ENCODE results near the gene JAK3.

Gene JAK3

DNA sequence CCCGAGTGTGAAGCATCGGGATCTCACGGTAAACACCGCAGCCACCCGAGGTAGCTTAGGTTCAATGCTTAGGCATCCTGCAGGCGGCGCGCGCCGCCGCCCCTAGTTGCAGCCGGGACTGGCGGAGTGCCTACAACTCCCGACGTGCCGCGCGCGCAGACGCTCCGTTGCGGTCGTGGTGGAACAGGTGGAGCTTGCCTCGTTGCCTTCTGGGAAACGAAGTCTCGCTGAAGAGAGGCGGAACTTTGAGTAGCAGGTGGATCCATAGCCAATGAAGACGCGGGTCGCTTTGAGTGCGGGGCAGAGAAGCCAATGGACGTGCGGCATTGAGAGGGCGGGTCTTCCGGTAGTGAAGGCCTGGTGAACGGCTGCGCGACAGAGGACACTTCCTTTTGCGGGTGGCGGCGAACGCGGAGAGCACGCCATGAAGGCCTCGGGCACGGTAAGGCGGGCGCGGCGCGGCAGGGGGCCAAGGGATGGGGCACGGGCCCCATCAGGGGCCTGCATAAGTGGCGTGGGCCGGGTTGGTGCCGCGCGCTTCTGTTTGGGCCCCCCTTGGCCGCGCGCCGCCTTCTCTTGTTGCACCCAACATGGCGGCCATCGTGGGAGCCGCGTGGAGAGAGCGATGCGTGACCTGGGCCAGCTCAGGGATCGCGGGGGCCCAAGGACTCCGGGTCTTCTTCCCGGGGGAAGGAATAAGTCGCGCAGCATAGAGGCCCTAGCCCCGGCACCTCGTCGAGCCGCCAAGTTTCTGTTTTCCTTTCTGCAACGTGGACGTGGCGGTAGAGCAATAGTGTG lies 11.9 kb upstream of the JAK3 start, which contains the start of gene RPL18A:
Gene RPL18A (plus strand): TSS at position 378 of the 798 bp plus-strand sequence. CDS start 47 bp downstream, at position 425.
- peaks cover 5 to 30% (median 20%) of the 10 kb centered on the region in 4 donors for H3K4me1 ChIP-seq
- intact Hi-C loops (cut with DNase I; ENCODE audit: low total_unique reads) = loop anchor here (5.0 to 10.0 kb wide), 4 partner anchors 73 to 625 kb away; partner anchors contain the start of gene CCDC124
- H3K4me3 ChIP-seq = peak within 1 kb of the TSS; percentile 77 to 85
- H3K9me3 ChIP-seq = no peaks in the 10 kb centered on the region
- H3K27me3 ChIP-seq = no peaks in the 10 kb centered on the region
- H3K27ac ChIP-seq = peak within 1 kb of the TSS; percentile 83 to 87
- peaks cover 34 to 35% (median 34%) of the 10 kb centered on the region in 3 donors for H3K36me3 ChIP-seq
- TF ChIP-seq, protein P1, sequence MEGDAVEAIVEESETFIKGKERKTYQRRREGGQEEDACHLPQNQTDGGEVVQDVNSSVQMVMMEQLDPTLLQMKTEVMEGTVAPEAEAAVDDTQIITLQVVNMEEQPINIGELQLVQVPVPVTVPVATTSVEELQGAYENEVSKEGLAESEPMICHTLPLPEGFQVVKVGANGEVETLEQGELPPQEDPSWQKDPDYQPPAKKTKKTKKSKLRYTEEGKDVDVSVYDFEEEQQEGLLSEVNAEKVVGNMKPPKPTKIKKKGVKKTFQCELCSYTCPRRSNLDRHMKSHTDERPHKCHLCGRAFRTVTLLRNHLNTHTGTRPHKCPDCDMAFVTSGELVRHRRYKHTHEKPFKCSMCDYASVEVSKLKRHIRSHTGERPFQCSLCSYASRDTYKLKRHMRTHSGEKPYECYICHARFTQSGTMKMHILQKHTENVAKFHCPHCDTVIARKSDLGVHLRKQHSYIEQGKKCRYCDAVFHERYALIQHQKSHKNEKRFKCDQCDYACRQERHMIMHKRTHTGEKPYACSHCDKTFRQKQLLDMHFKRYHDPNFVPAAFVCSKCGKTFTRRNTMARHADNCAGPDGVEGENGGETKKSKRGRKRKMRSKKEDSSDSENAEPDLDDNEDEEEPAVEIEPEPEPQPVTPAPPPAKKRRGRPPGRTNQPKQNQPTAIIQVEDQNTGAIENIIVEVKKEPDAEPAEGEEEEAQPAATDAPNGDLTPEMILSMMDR (IDR thresholded peaks at IDR 0.05) = peak; percentile 74
- peak; percentile 99 for DNase-seq

DNA sequence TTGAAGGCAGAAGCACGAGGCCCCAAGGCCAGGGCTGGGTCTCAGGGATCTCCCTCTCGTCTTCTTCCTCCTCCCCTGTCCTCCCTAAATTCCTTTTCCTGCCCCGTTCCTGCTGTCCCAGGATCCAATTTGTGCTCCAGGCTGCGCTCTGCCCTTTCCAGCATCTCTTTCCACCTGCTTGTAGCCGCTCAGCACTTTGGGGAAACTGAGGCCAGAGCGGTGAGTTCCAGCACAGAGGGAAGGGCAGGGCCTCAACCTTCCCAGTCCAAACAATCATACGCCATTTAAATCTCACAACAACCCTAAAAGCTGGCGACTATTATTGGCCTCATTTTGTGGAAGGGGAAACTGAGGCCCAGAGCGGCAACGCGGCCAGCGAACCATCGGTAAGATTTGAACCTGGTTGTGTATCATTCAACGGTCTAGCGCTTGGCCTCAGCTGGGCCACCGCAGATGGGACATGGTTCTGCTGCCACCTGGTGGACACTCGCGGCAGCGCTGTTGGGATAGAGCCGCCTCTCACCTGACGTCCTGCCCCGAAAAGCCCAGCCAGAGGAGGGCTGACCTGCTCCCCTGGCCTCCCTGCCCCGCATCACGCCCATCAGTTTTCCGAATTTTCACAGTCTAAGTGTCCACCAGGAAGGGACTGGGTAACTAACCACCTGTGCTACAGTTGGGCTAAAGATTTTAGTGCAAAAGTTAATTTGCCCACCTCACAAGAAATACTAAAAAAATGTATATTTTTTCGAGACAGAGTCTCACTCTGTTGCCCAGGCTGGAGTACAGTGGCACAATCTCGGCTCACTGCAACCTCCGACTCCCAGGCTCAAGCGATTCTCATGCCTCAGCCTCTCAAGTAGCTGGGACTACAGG lies 7.7 kb upstream of the JAK3 start:
- TF ChIP-seq, protein P1 (IDR thresholded peaks at IDR 0.05) = peak; percentile 91 to 97
- peak; percentile 77 to 85 for DNase-seq
- H3K27me3 ChIP-seq = peaks cover 0 to 7% of the 10 kb centered on the region in 2 donors
- H3K27ac ChIP-seq = no peak overlapping the region
- H3K4me1 ChIP-seq = peaks cover under 1 to 9% (median 2%) of the 10 kb centered on the region in 4 donors
- H3K4me3 ChIP-seq = no peak overlapping the region
- intact Hi-C loops (cut with DNase I; ENCODE audit: low total_unique reads) = loop anchor here (5.0 to 10.0 kb wide), 3 partner anchors 77 to 621 kb away; partner anchors contain the start of gene CCDC124
- no peaks in the 10 kb centered on the region for H3K9me3 ChIP-seq
- H3K36me3 ChIP-seq = no peaks in the 10 kb centered on the region

DNA sequence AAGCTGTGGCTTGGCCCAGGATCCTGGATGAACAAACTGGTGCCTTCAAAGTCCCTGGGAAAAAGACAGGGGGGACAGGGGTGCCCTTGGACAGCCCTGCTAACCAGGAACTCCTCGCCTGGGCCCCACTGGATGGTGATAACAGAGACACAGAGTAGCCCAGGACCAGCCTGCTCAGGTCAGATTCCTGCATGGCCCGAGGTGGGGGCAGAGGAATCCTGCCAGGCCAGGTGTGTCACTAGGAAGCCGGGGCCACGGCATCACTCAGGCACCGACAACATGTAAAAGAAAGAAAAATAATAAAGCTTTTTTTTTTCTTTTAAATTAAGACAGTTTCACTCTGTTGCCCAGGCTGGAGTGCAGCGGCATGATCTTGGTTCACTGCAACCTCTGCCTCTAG lies 6.3 kb upstream of the JAK3 start:
- Histone ChIP-seq H3K36me3 (no peaks in the 10 kb centered on the region), H3K4me3 (no peak overlapping the region), H3K27ac (no peak overlapping the region), H3K4me1 (peaks cover 0 to 4% (median 0%) of the 10 kb centered on the region in 4 donors), H3K9me3 (no peaks in the 10 kb centered on the region), H3K27me3 (peaks cover 0 to 14% of the 10 kb centered on the region in 2 donors)
- no peak for DNase-seq
- TF ChIP-seq, protein P1 (IDR thresholded peaks at IDR 0.05) = no peak
- intact Hi-C loops (cut with DNase I; ENCODE audit: low total_unique reads) = loop anchor here (10.0 kb wide), 2 partner anchors 249 to 619 kb away; no protein-coding TSS in a partner anchor

DNA sequence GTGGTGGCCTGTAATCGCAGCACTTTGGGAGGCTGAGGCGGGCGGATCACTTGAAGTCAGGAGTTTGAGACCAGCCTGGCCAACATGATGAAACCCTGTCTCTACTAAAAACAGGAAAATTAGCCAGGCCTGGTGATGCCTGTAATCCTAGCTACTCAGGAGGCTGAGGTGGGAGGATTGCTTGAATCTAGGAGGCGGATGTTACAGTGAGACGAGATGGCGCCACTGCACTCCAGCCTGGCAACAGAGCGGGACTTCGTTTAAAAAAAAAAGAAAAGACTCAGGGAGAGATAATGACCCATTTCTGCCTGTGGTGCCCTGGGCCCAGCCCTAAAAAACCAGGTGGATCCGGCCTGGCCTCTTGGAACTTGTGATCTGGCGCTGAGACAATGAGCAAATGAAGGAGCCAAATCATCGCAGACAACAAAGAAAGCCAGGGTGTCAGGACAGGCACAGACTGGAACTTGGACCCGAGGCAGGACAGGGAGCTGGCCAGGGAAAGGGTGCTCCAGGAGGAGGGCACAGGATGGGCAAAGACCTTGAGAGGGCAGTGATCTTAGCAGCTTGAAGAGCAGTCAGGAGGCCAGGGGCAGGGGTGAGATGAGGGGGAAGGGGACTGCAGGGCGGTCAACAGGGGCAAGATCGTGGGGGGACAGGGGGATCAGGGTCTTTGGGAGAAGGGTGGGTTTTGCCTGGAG lies 962 bp upstream of the JAK3 start:
- TF ChIP-seq, protein P1 (IDR thresholded peaks at IDR 0.05) = no peak
- Histone ChIP-seq H3K9me3 (no peaks in the 10 kb centered on the region), H3K36me3 (no peaks in the 10 kb centered on the region), H3K4me3 (no peak overlapping the region), H3K4me1 (peaks cover 0 to 11% (median 0%) of the 10 kb centered on the region in 4 donors), H3K27ac (no peak overlapping the region), H3K27me3 (peaks cover 0 to 52% of the 10 kb centered on the region in 2 donors)
- intact Hi-C loops (cut with DNase I; ENCODE audit: low total_unique reads) = no loop called here
- DNase-seq = no peak

DNA sequence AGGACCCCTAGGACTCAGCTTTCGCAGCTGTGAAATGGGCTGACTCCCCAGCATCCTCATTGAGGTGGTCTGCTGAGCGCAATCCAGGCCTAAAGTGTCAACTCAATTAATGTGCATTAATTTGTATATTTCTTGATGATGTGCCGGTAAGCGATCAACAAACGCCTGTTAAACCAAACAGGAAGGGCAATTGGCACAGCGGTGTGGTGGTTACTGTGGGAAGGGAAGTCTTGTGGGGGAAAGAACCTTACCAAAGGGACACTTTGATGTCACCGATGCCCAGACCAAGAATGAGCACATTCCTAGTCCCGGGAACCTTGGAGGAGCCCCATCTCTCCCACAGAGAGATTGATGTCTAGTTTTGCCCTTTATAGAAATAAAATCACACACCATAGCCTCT lies 1.6 kb downstream of the JAK3 start:
- no peaks in the 10 kb centered on the region for H3K36me3 ChIP-seq
- intact Hi-C loops (cut with DNase I; ENCODE audit: low total_unique reads) = no loop called here
- peaks cover 0 to 78% of the 10 kb centered on the region in 2 donors for H3K27me3 ChIP-seq
- DNase-seq = no peak
- TF ChIP-seq, protein P1 (IDR thresholded peaks at IDR 0.05) = no peak
- no peak overlapping the region for H3K4me3 ChIP-seq
- peaks cover 0 to 25% (median 10%) of the 10 kb centered on the region in 4 donors for H3K4me1 ChIP-seq
- H3K27ac ChIP-seq = no peak overlapping the region
- no peaks in the 10 kb centered on the region for H3K9me3 ChIP-seq

Data from tibial artery (tissue), 4 donors.